Epidermal melanocyte (primary cell): ENCODE data around the gene SAMD8.

Experiments used
- DNase-seq: peaks from one replicate; pipeline ENCODE4 v3.0.0; 2011; ENCODE audit warnings: low spot score; ENCODE audit not compliant: insufficient read length

Gene SAMD8

GRCh38 chr10:75111365-75111906, at the start of gene SAMD8:
TSS of gene SAMD8 (plus strand) at chr10:75111656. CDS start at chr10:75150529, 38,873 bp downstream.
- no peak for DNase-seq

- no peak for DNase-seq
Observed at GRCh38 chr10:75061709-75062505, 49.5 kb upstream of the SAMD8 start.

GRCh38 chr10:75062506-75063299, 48.8 kb upstream of the SAMD8 start:
- DNase-seq, result peak; percentile 64

- no peak for DNase-seq
Observed at GRCh38 chr10:75063461-75064230, 47.8 kb upstream of the SAMD8 start.

GRCh38 chr10:75065076-75065475, 46.4 kb upstream of the SAMD8 start:
- no peak for DNase-seq

GRCh38 chr10:75066271-75066670, 45.2 kb upstream of the SAMD8 start:
- no peak for DNase-seq

GRCh38 chr10:75067272-75067671, 44.2 kb upstream of the SAMD8 start:
- DNase-seq, result no peak

- no peak for DNase-seq
Observed at GRCh38 chr10:75068523-75068922, 42.9 kb upstream of the SAMD8 start.

- DNase-seq, result no peak
Observed at GRCh38 chr10:75070476-75070875, 41.0 kb upstream of the SAMD8 start.

- DNase-seq, result no peak
Observed at GRCh38 chr10:75070961-75071428, 40.5 kb upstream of the SAMD8 start.

- DNase-seq, result no peak
Observed at GRCh38 chr10:75071756-75072155, 39.7 kb upstream of the SAMD8 start.

GRCh38 chr10:75072727-75073126, 38.7 kb upstream of the SAMD8 start:
- DNase-seq, result no peak

GRCh38 chr10:75073442-75073841, 38.0 kb upstream of the SAMD8 start:
- DNase-seq, result no peak

- DNase-seq, result no peak
Observed at GRCh38 chr10:75074711-75075445, 36.6 kb upstream of the SAMD8 start.

- DNase-seq, result no peak
Observed at GRCh38 chr10:75076348-75076747, 35.1 kb upstream of the SAMD8 start.

GRCh38 chr10:75079436-75080083, 31.9 kb upstream of the SAMD8 start:
- DNase-seq, result no peak

GRCh38 chr10:75080554-75080953, 30.9 kb upstream of the SAMD8 start:
- no peak for DNase-seq

- no peak for DNase-seq
Observed at GRCh38 chr10:75081379-75081778, 30.1 kb upstream of the SAMD8 start.

- peak; percentile 38 for DNase-seq
Observed at GRCh38 chr10:75083972-75084833, 27.3 kb upstream of the SAMD8 start.
